H1 (cell line): Measurements from ENCODE around the gene MRPS35. TPM values are rescaled to one million over a fixed set of nuclear protein-coding genes. Genes with fewer than 3 reads are reported as not detected.

ENCODE experiments used
- CTCF ChIA-PET: fragments of 300-600 bp; sonication (Branson Sonifier 250); formaldehyde crosslinking; loops from one replicate; lab custom pipeline; 2021; ENCODE audit not compliant: partially characterized antibody; lab: Charles Lee
- POLR2A ChIA-PET: fragments of 300-600 bp; sonication (Branson Sonifier 250); formaldehyde crosslinking; loops from one replicate; lab custom pipeline; 2021; ENCODE audit warnings: inconsistent platforms; ENCODE audit not compliant: partially characterized antibody; lab: Charles Lee
- DNase-seq, 2 experiments: peaks; one replicate each; pipeline versions ENCODE4 v3.0.0 to v3.0.0-alpha.2; 2010 to 2022; ENCODE audit warnings: low spot score in 2 of 2, low read depth in 1 of 2, mixed read lengths in 1 of 2
- FAIRE-seq: peaks from 2 replicates; lab custom pipeline; 2011; peaks lifted over from hg19 to GRCh38; lab: Jason Lieb, UNC
- H2AFZ ChIP-seq: 2 replicates; pipeline ENCODE4 v1.8.1; 2012; ENCODE audit warnings: low read length, inconsistent platforms
- H2AK5ac ChIP-seq: 2 replicates; pipeline ENCODE4 v1.6.1; 2013; ENCODE audit warnings: low read depth, low read length
- H2BK120ac ChIP-seq: replicated peaks from 2 replicates; pipeline ENCODE3; 2013; ENCODE audit warnings: low read depth, low read length, inconsistent platforms
- H2BK12ac ChIP-seq: 2 replicates; pipeline ENCODE4 v1.6.1; 2013; ENCODE audit warnings: low read depth, low read length
- H2BK15ac ChIP-seq: 2 replicates; pipeline ENCODE4 v1.6.1; 2013; ENCODE audit warnings: low read length
- H2BK20ac ChIP-seq: 2 replicates; pipeline ENCODE4 v1.6.1; 2013; ENCODE audit warnings: low read length
- H2BK5ac ChIP-seq: 2 replicates; pipeline ENCODE4 v1.6.1; 2013; ENCODE audit warnings: low read depth, low read length
- H3K14ac ChIP-seq: 2 replicates; pipeline ENCODE4 v1.6.1; 2013; ENCODE audit warnings: inconsistent platforms; ENCODE audit not compliant: insufficient read length
- H3K18ac ChIP-seq: 2 replicates; pipeline ENCODE4 v1.6.1; 2013; ENCODE audit warnings: low read length; ENCODE audit errors: extremely low read depth
- H3K23ac ChIP-seq: 2 replicates; pipeline ENCODE4 v1.6.1; 2013; ENCODE audit warnings: inconsistent platforms; ENCODE audit not compliant: insufficient read length
- H3K23me2 ChIP-seq: 2 replicates; pipeline ENCODE4 v1.6.1; 2013; ENCODE audit warnings: low read depth, low read length
- H3K27ac ChIP-seq: 2 replicates; pipeline ENCODE4 v1.6.1; 2011; ENCODE audit warnings: low read depth, low read length, inconsistent platforms
- H3K27me3 ChIP-seq, 4 experiments: replicated peaks in 1 of 4; 1 replicate in 1 of 4; 2 replicates in 3 of 4; pipeline versions ENCODE4 v1.6.1 to v1.8.1; 2011 to 2013; ENCODE audit warnings: low read length in 3 of 4, mild to moderate bottlenecking in 3 of 4, inconsistent platforms in 2 of 4, mixed read lengths in 2 of 4, moderate library complexity in 1 of 4; ENCODE audit not compliant: control insufficient read depth in 3 of 4, insufficient read depth in 3 of 4; ENCODE audit errors: extremely low read depth in 1 of 4
- H3K36me3 ChIP-seq, 4 experiments: 2 replicates each; pipeline versions ENCODE4 v1.6.1 to v1.8.1; 2011 to 2013; ENCODE audit warnings: mild to moderate bottlenecking in 4 of 4, low read length in 3 of 4, moderate library complexity in 2 of 4, control low read depth in 1 of 4, inconsistent platforms in 1 of 4; ENCODE audit not compliant: insufficient read depth in 4 of 4, control insufficient read depth in 2 of 4
- H3K4ac ChIP-seq: replicated peaks from 2 replicates; pipeline ENCODE3; 2013; ENCODE audit warnings: low read length, low read depth, mixed read lengths, inconsistent platforms; ENCODE audit not compliant: insufficient read length
- H3K4me1 ChIP-seq, 4 experiments: replicated peaks in 1 of 4; 1 replicate in 1 of 4; 2 replicates in 3 of 4; pipeline versions ENCODE4 v1.6.1 to v1.8.1; 2011 to 2013; ENCODE audit warnings: low read length in 3 of 4, inconsistent platforms in 2 of 4, mixed read lengths in 1 of 4; ENCODE audit not compliant: insufficient read depth in 4 of 4, control insufficient read depth in 3 of 4
- H3K4me2 ChIP-seq, 2 experiments: 2 replicates each; pipeline versions ENCODE4 v1.6.1 to v1.8.1; 2011 to 2013; ENCODE audit warnings: low read depth in 2 of 2, low read length in 2 of 2, control low read depth in 1 of 2, inconsistent platforms in 1 of 2, mild to moderate bottlenecking in 1 of 2; ENCODE audit not compliant: insufficient read depth in 1 of 2
- H3K4me3 ChIP-seq, 4 experiments: fragments of 200-600, 300-600 bp in 1 of 4; sonication (generic), shearing (Covaris generic), sonication (Bioruptor Twin) in 1 of 4; 2 replicates each; pipeline versions ENCODE4 v1.5.1 to v1.8.1; 2011 to 2016; ENCODE audit warnings: low read length in 4 of 4, low read depth in 3 of 4, control low read depth in 2 of 4, inconsistent platforms in 2 of 4, mild to moderate bottlenecking in 2 of 4, mixed read lengths in 1 of 4, moderate library complexity in 1 of 4; ENCODE audit not compliant: insufficient read depth in 2 of 4; ENCODE audit errors: extremely low read depth in 1 of 4
- H3K56ac ChIP-seq: replicated peaks from 2 replicates; pipeline ENCODE3; 2013; ENCODE audit warnings: low read depth, mild to moderate bottlenecking, mixed read lengths, low read length, inconsistent platforms; ENCODE audit not compliant: insufficient read length
- H3K79me1 ChIP-seq: 2 replicates; pipeline ENCODE4 v1.6.1; 2013; ENCODE audit warnings: low read depth, low read length, control low read depth
- H3K79me2 ChIP-seq, 2 experiments: 2 replicates each; pipeline versions ENCODE4 v1.6.1 to v1.8.1; 2012 to 2013; ENCODE audit warnings: low read length in 2 of 2, mild to moderate bottlenecking in 2 of 2, inconsistent platforms in 1 of 2; ENCODE audit not compliant: insufficient read depth in 2 of 2, control insufficient read depth in 1 of 2
- H3K9ac ChIP-seq, 4 experiments: replicated peaks in 1 of 4; 1 replicate in 1 of 4; 2 replicates in 3 of 4; pipeline versions ENCODE4 v1.6.1 to v1.8.1; 2011 to 2013; ENCODE audit warnings: low read depth in 3 of 4, low read length in 3 of 4, control low read depth in 2 of 4, mild to moderate bottlenecking in 2 of 4, moderate library complexity in 2 of 4, inconsistent platforms in 1 of 4; ENCODE audit errors: extremely low read depth in 1 of 4
- H3K9me3 ChIP-seq, 2 experiments: 2 replicates each; pipeline versions ENCODE4 v1.6.1 to v1.8.1; 2012 to 2013; ENCODE audit warnings: mild to moderate bottlenecking in 2 of 2, moderate library complexity in 2 of 2, control low read depth in 1 of 2, inconsistent platforms in 1 of 2, low read depth in 1 of 2, low read length in 1 of 2, mixed read lengths in 1 of 2; ENCODE audit not compliant: insufficient read depth in 2 of 2
- H4K20me1 ChIP-seq, 2 experiments: replicated peaks in 1 of 2; 2 replicates each; pipeline versions ENCODE3 to v1.8.1; 2011 to 2013; ENCODE audit warnings: inconsistent platforms in 2 of 2, low read length in 2 of 2, mild to moderate bottlenecking in 1 of 2; ENCODE audit not compliant: insufficient read depth in 2 of 2, control insufficient read depth in 1 of 2
- H4K5ac ChIP-seq: 2 replicates; pipeline ENCODE4 v1.6.1; 2013; ENCODE audit warnings: low read length, low read depth, mixed read lengths, inconsistent platforms; ENCODE audit not compliant: insufficient read length
- H4K8ac ChIP-seq: 2 replicates; pipeline ENCODE4 v1.8.0; 2013; ENCODE audit warnings: mild to moderate bottlenecking, moderate library complexity, low read length, inconsistent platforms; ENCODE audit not compliant: insufficient read depth; ENCODE audit errors: extremely low read depth
- H4K91ac ChIP-seq: replicated peaks from 2 replicates; pipeline ENCODE3; 2013; ENCODE audit warnings: low read length, mixed read lengths, inconsistent platforms; ENCODE audit not compliant: insufficient read length
- ASH2L ChIP-seq: fragments of 200-600, 300-600 bp; sonication (generic); IDR thresholded peaks from one replicate; pipeline ENCODE4 v1.7.1; 2017; ENCODE audit warnings: low read length
- CBX5 ChIP-seq: fragments of 300-800, 300-1000 bp; sonication (generic); IDR thresholded peaks from 2 replicates; pipeline ENCODE4 v1.7.1; 2016; ENCODE audit warnings: antibody characterized with exemption, low read length, low read depth
- CEBPB ChIP-seq: IDR thresholded peaks from 2 replicates; pipeline ENCODE4 v1.6.1; 2012; ENCODE audit warnings: low read depth, low read length
- CHD1 ChIP-seq: IDR thresholded peaks from 2 replicates; pipeline ENCODE4 v1.6.1; 2012; ENCODE audit warnings: low read depth, low read length, improper control_type of control experiment
- JUND ChIP-seq: IDR thresholded peaks from 2 replicates; pipeline ENCODE4 v1.6.1; 2011; ENCODE audit warnings: mild to moderate bottlenecking, improper control_type of control experiment, low read length
- KDM1A ChIP-seq: fragments of 200-600, 300-600 bp; sonication (generic); IDR thresholded peaks from 2 replicates; pipeline ENCODE4 v1.7.1; 2016; ENCODE audit warnings: mild to moderate bottlenecking, low read length, borderline replicate concordance
- NRF1 ChIP-seq: IDR thresholded peaks from 2 replicates; pipeline ENCODE4 v1.6.1; 2011; ENCODE audit warnings: mild to moderate bottlenecking, low read depth, low read length, improper control_type of control experiment
- POLR2AphosphoS5 ChIP-seq: IDR thresholded peaks from 2 replicates; pipeline ENCODE4 v1.6.1; 2011; ENCODE audit warnings: low read depth, low read length
- RFX5 ChIP-seq: IDR thresholded peaks from 2 replicates; pipeline ENCODE4 v1.6.1; 2011; ENCODE audit warnings: low read depth, low read length, improper control_type of control experiment, borderline replicate concordance
- SAP30 ChIP-seq: fragments of 300-600 bp; sonication (generic); IDR thresholded peaks from 2 replicates; pipeline ENCODE4 v1.7.1; 2012; ENCODE audit warnings: low read length, moderate library complexity, mild to moderate bottlenecking, inconsistent platforms; ENCODE audit not compliant: insufficient read depth, insufficient replicate concordance
- SP4 ChIP-seq: IDR thresholded peaks from 2 replicates; pipeline ENCODE4 v1.6.1; 2012; ENCODE audit warnings: low read length, inconsistent platforms
- WGBS, 2 experiments: shearing (Covaris generic) in 1 of 2; methylation state at CpG; one replicate each; pipeline versions ENCODE4 v1.1.6 to v1.1.7; 2013 to 2015; ENCODE audit warnings: low lambda C conversion rate in 2 of 2, mixed read lengths in 2 of 2, inconsistent platforms in 1 of 2, low coverage in 1 of 2, missing lambda C conversion rate in 1 of 2; ENCODE audit not compliant: insufficient replicate concordance in 2 of 2, insufficient coverage in 1 of 2, insufficient read length in 1 of 2; ENCODE audit errors: extremely low coverage in 1 of 2, missing lambda C conversion rate in 1 of 2; 5-methylcytosine and 5-hydroxymethylcytosine counted together
- polyA plus RNA-seq, 7 experiments: library from polyadenylated mRNA; depleted of rRNA in 3 of 7; stranded (reverse) in 5 of 7; unstranded in 2 of 7; fragments of >200 nt in 5 of 7; fragments of 200-250 nt in 2 of 7; gene quantifications; 1 replicate in 5 of 7; 2 replicates in 1 of 7; 4 replicates in 1 of 7; pipeline versions ENCODE4 v1.2.1 to v1.2.3, GENCODE V29; 2011 to 2013; ENCODE audit warnings: missing spikeins in 2 of 7, mixed read lengths in 2 of 7
- total RNA-seq: library from RNA; stranded (reverse); fragmentation: NEBNext Ultra II Directional; extraction: Animal tissue kit (Norgen Biotek cat#: 25700); gene quantifications from 2 replicates; pipeline ENCODE4 v1.2.1, GENCODE V29; 2021
- TF ChIP-seq, protein P1 (sequence below): IDR thresholded peaks from 2 replicates; pipeline ENCODE4 v1.6.1; 2012; ENCODE audit warnings: inconsistent platforms
- TF ChIP-seq, protein P2 (sequence below): IDR thresholded peaks from 2 replicates; pipeline ENCODE4 v1.6.1; 2012; ENCODE audit warnings: inconsistent platforms
- TF ChIP-seq, protein P3 (sequence below): IDR thresholded peaks from 2 replicates; pipeline ENCODE4 v1.6.1; 2011; ENCODE audit warnings: low read depth, mild to moderate bottlenecking, low read length; ENCODE audit not compliant: insufficient read depth

MRPS35 gene
- total and polyA plus RNA-seq, 2 of the 8 experiments (the other 6 are each of a cell fraction or from before 2014, with no cell fraction given): 26.8 to 47.9 TPM

DNA sequence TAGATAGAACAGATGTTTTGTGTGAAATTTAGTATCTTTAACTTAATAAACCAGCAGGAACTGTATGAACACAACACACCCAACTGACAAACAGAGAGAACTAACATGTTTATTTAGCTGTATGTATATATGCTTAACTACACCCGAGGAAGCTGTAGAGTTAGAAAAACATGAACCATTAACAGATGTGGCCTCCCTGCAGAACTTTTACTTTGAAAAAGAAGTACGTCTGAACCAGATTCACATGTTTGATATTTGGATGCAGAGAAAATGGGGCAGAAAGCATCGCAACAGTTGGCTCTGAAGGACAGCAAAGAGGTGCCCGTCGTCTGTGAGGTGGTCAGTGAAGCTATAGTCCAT, 14.4 kb upstream of the MRPS35 start, which contains the start of gene REP15:
Gene REP15 (plus strand): TSS at position 155 of the 360 bp plus-strand sequence. CDS start 116 bp downstream, at position 271.
- Histone ChIP-seq H2BK20ac (no peak within 1 kb of the TSS), H3K23ac (no peak within 1 kb of the TSS), H3K27me3 (no peaks in the 10 kb centered on the region), H2BK15ac (no peak within 1 kb of the TSS), H3K4me2 (no peak within 1 kb of the TSS), H2AFZ (no peak within 1 kb of the TSS), H2AK5ac (no peak within 1 kb of the TSS), H3K9ac (no peak within 1 kb of the TSS), H4K20me1 (no peaks in the 10 kb centered on the region), H3K79me1 (no peaks in the 10 kb centered on the region), H3K36me3 (peaks cover 0 to 4% (median 3%) of the 10 kb centered on the region in 4 experiments; a peak in 3 of 8 replicates), H4K91ac (no peak within 1 kb of the TSS), H2BK12ac (no peak within 1 kb of the TSS), H2BK5ac (no peak within 1 kb of the TSS), H3K18ac (no peak within 1 kb of the TSS), H3K79me2 (no peaks in the 10 kb centered on the region), H3K4me1 (no peaks in the 10 kb centered on the region), H2BK120ac (no peak within 1 kb of the TSS), H3K4me3 (no peak within 1 kb of the TSS), H3K27ac (no peak within 1 kb of the TSS), H3K14ac (no peak within 1 kb of the TSS), H4K8ac (no peak within 1 kb of the TSS), H4K5ac (no peak within 1 kb of the TSS), H3K56ac (no peak within 1 kb of the TSS), H3K9me3 (no peaks in the 10 kb centered on the region), H3K4ac (no peak within 1 kb of the TSS), H3K23me2 (no peaks in the 10 kb centered on the region)
- ChIA-PET POLR2A (no interaction called here), CTCF (interaction anchor here (1.4 to 2.3 kb wide), 3 partner anchors 9 to 43 kb away, joined by 3 to 7 read pairs (median 6); no protein-coding TSS in a partner anchor)
- WGBS, 2 experiments: 93% methylated on average over 5 of the region's 5 CpGs; no CpG with 5 or more reads in 1 of the 2 experiments
- DNase-seq (no peak), FAIRE-seq (no peak)
- no peak for TF ChIP-seq POLR2AphosphoS5
- TF ChIP-seq, protein P1, sequence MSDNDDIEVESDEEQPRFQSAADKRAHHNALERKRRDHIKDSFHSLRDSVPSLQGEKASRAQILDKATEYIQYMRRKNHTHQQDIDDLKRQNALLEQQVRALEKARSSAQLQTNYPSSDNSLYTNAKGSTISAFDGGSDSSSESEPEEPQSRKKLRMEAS: no peak
- no peak for TF ChIP-seq KDM1A
- TF ChIP-seq, protein P2, sequence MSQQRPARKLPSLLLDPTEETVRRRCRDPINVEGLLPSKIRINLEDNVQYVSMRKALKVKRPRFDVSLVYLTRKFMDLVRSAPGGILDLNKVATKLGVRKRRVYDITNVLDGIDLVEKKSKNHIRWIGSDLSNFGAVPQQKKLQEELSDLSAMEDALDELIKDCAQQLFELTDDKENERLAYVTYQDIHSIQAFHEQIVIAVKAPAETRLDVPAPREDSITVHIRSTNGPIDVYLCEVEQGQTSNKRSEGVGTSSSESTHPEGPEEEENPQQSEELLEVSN: no peak
- TF ChIP-seq RFX5: no peak
- TF ChIP-seq CBX5: no peak
- TF ChIP-seq NRF1: no peak
- TF ChIP-seq CHD1: no peak
- TF ChIP-seq ASH2L: no peak
- TF ChIP-seq SP4: no peak
- TF ChIP-seq CEBPB: no peak
- no peak for TF ChIP-seq SAP30
- TF ChIP-seq, protein P3, sequence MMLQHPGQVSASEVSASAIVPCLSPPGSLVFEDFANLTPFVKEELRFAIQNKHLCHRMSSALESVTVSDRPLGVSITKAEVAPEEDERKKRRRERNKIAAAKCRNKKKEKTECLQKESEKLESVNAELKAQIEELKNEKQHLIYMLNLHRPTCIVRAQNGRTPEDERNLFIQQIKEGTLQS: no peak
- no peak for TF ChIP-seq JUND
